H9 (cell line): ENCODE results near the gene CCDC57. TPM values are rescaled to one million over a fixed set of nuclear protein-coding genes. Genes with fewer than 3 reads are reported as not detected.

ENCODE experiments used
- DNase-seq: peaks from one replicate; pipeline ENCODE4 v3.0.0-alpha.2; 2017
- H2AFZ ChIP-seq: one replicate; pipeline ENCODE4 v1.6.1; 2013; ENCODE audit warnings: mild to moderate bottlenecking, low read length, control low read depth, moderate library complexity
- H2AK5ac ChIP-seq: 2 replicates; pipeline ENCODE4 v1.6.1; 2013; ENCODE audit warnings: low read length, control low read depth, mixed read lengths; ENCODE audit not compliant: insufficient read length
- H2BK120ac ChIP-seq: one replicate; pipeline ENCODE4 v1.6.1; 2013; ENCODE audit warnings: low read depth, mild to moderate bottlenecking, low read length, control low read depth, inconsistent platforms; ENCODE audit not compliant: poor library complexity, severe bottlenecking
- H2BK12ac ChIP-seq: 2 replicates; pipeline ENCODE4 v1.6.1; 2013; ENCODE audit warnings: low read length, control low read depth, mixed read lengths, low read depth; ENCODE audit not compliant: insufficient read length
- H2BK15ac ChIP-seq: 2 replicates; pipeline ENCODE4 v1.6.1; 2013; ENCODE audit warnings: low read depth, low read length, control low read depth
- H2BK20ac ChIP-seq: one replicate; pipeline ENCODE4 v1.6.1; 2013; ENCODE audit warnings: low read depth, mild to moderate bottlenecking, low read length, control low read depth, inconsistent platforms; ENCODE audit not compliant: poor library complexity, severe bottlenecking
- H2BK5ac ChIP-seq: 2 replicates; pipeline ENCODE4 v1.6.1; 2013; ENCODE audit warnings: low read length, control low read depth, mixed read lengths; ENCODE audit not compliant: insufficient read length
- H3K14ac ChIP-seq: 2 replicates; pipeline ENCODE4 v1.6.1; 2013; ENCODE audit warnings: low read length, control low read depth; ENCODE audit not compliant: insufficient read depth
- H3K18ac ChIP-seq: 2 replicates; pipeline ENCODE4 v1.6.1; 2013; ENCODE audit warnings: low read depth, mild to moderate bottlenecking, mixed read lengths, low read length, control low read depth; ENCODE audit not compliant: insufficient read length
- H3K23ac ChIP-seq: 2 replicates; pipeline ENCODE4 v1.6.1; 2013; ENCODE audit warnings: low read length, control low read depth, mixed read lengths, low read depth; ENCODE audit not compliant: insufficient read length
- H3K23me2 ChIP-seq: 2 replicates; pipeline ENCODE4 v1.6.1; 2013; ENCODE audit warnings: low read depth, mild to moderate bottlenecking, mixed read lengths, low read length, control low read depth; ENCODE audit not compliant: insufficient read length, poor library complexity, severe bottlenecking
- H3K27ac ChIP-seq: 2 replicates; pipeline ENCODE4 v1.5.1; 2013; ENCODE audit warnings: low read length, control low read depth, mixed read lengths, low read depth; ENCODE audit not compliant: insufficient read length
- H3K27me3 ChIP-seq: 2 replicates; pipeline ENCODE4 v1.6.1; 2013; ENCODE audit warnings: low read length, control low read depth, inconsistent platforms; ENCODE audit not compliant: insufficient read depth
- H3K4ac ChIP-seq: 2 replicates; pipeline ENCODE4 v1.6.1; 2013; ENCODE audit warnings: low read depth, mild to moderate bottlenecking, control low read depth, inconsistent platforms, low read length, moderate library complexity
- H3K4me1 ChIP-seq: 2 replicates; pipeline ENCODE4 v1.6.1; 2013; ENCODE audit warnings: low read length, control low read depth, inconsistent platforms; ENCODE audit not compliant: insufficient read depth
- H3K4me2 ChIP-seq: 2 replicates; pipeline ENCODE4 v1.6.1; 2013; ENCODE audit warnings: low read length, control low read depth, mixed read lengths; ENCODE audit not compliant: insufficient read length, insufficient read depth
- H3K56ac ChIP-seq: 2 replicates; pipeline ENCODE4 v1.6.1; 2013; ENCODE audit warnings: low read depth, mild to moderate bottlenecking, mixed read lengths, low read length, control low read depth; ENCODE audit not compliant: insufficient read length
- H3K79me1 ChIP-seq: 2 replicates; pipeline ENCODE4 v1.6.1; 2013; ENCODE audit warnings: low read depth, mild to moderate bottlenecking, moderate library complexity, low read length, control low read depth, inconsistent platforms; ENCODE audit not compliant: insufficient read depth, poor library complexity, severe bottlenecking
- H3K79me2 ChIP-seq: 2 replicates; pipeline ENCODE4 v1.6.1; 2013; ENCODE audit warnings: low read length, control low read depth, inconsistent platforms; ENCODE audit not compliant: insufficient read depth
- H3K9ac ChIP-seq: 2 replicates; pipeline ENCODE4 v1.6.1; 2013; ENCODE audit warnings: low read length, control low read depth, mixed read lengths; ENCODE audit not compliant: insufficient read length; ENCODE audit errors: extremely low read depth
- H3K9me3 ChIP-seq: one replicate; pipeline ENCODE4 v1.6.1; 2013; ENCODE audit warnings: low read depth, low read length, inconsistent platforms; ENCODE audit not compliant: control insufficient read depth
- H3T11ph ChIP-seq: one replicate; pipeline ENCODE4 v1.6.1; 2013; ENCODE audit warnings: mild to moderate bottlenecking, low read length, control low read depth, inconsistent platforms
- H4K20me1 ChIP-seq: one replicate; pipeline ENCODE4 v1.6.1; 2013; ENCODE audit not compliant: control insufficient read depth, insufficient read length, insufficient read depth
- H4K5ac ChIP-seq: 2 replicates; pipeline ENCODE4 v1.6.1; 2013; ENCODE audit warnings: low read depth, mild to moderate bottlenecking, mixed read lengths, low read length, control low read depth; ENCODE audit not compliant: insufficient read length
- H4K8ac ChIP-seq: replicated peaks from 2 replicates; pipeline ENCODE4 v1.6.1; 2013; ENCODE audit warnings: low read length, control low read depth, mixed read lengths, low read depth; ENCODE audit not compliant: insufficient read length
- H4K91ac ChIP-seq: 2 replicates; pipeline ENCODE4 v1.6.1; 2013; ENCODE audit warnings: low read depth, mild to moderate bottlenecking, moderate library complexity, mixed read lengths, low read length, control low read depth; ENCODE audit not compliant: insufficient read length
- H3K27ac Mint-ChIP-seq, 3 experiments: 2 replicates in 2 of 3; 3 replicates in 1 of 3; pipeline ENCODE4 v1.8.0; 2020 to 2021; ENCODE audit warnings: mixed read lengths in 3 of 3, mild to moderate bottlenecking in 1 of 3, moderate library complexity in 1 of 3
- H3K27me3 Mint-ChIP-seq: 2 replicates; pipeline ENCODE4 v1.8.0; 2021; ENCODE audit warnings: low read depth, mild to moderate bottlenecking, moderate library complexity, mixed read lengths
- H3K36me3 Mint-ChIP-seq, 3 experiments: 2 replicates in 2 of 3; 3 replicates in 1 of 3; pipeline ENCODE4 v1.8.0; 2020 to 2021; ENCODE audit warnings: low read depth in 3 of 3, mixed read lengths in 3 of 3; ENCODE audit not compliant: insufficient read depth in 1 of 3
- H3K4me1 Mint-ChIP-seq, 2 experiments: 2 replicates each; pipeline ENCODE4 v1.8.0; 2020; ENCODE audit warnings: mixed read lengths in 2 of 2
- H3K4me3 Mint-ChIP-seq, 2 experiments: 2 replicates in 1 of 2; 3 replicates in 1 of 2; pipeline ENCODE4 v1.8.0; 2020 to 2021; ENCODE audit warnings: mild to moderate bottlenecking in 2 of 2, mixed read lengths in 2 of 2, moderate library complexity in 1 of 2
- H3K9me3 Mint-ChIP-seq, 2 experiments: 2 replicates in 1 of 2; 3 replicates in 1 of 2; pipeline ENCODE4 v1.8.0; 2020; ENCODE audit warnings: mild to moderate bottlenecking in 2 of 2, mixed read lengths in 2 of 2, moderate library complexity in 1 of 2
- WGBS: extraction: QIAGEN DNeasy Blood & Tissue Kit; methylation state at CpG from one replicate; pipeline ENCODE4 v1.1.7; 2013; ENCODE audit warnings: missing lambda C conversion rate, low lambda C conversion rate, mixed read lengths; ENCODE audit not compliant: insufficient read length; ENCODE audit errors: extremely low coverage; 5-methylcytosine and 5-hydroxymethylcytosine counted together
- total RNA-seq: library from RNA; stranded (reverse); gene quantifications from 2 replicates; pipeline ENCODE4 v1.2.1, GENCODE V29; 2021
- TF ChIP-seq, protein P1 (sequence below): fragments of 200-600 bp; sonication (generic); conservative IDR thresholded peaks from 3 replicates; pipeline ENCODE4 v1.8.0; 2021; ENCODE audit warnings: antibody characterized with exemption, mild to moderate bottlenecking

The CCDC57 gene
- total RNA-seq, 1 experiment from 2014 or later, result 11.0 TPM

DNA sequence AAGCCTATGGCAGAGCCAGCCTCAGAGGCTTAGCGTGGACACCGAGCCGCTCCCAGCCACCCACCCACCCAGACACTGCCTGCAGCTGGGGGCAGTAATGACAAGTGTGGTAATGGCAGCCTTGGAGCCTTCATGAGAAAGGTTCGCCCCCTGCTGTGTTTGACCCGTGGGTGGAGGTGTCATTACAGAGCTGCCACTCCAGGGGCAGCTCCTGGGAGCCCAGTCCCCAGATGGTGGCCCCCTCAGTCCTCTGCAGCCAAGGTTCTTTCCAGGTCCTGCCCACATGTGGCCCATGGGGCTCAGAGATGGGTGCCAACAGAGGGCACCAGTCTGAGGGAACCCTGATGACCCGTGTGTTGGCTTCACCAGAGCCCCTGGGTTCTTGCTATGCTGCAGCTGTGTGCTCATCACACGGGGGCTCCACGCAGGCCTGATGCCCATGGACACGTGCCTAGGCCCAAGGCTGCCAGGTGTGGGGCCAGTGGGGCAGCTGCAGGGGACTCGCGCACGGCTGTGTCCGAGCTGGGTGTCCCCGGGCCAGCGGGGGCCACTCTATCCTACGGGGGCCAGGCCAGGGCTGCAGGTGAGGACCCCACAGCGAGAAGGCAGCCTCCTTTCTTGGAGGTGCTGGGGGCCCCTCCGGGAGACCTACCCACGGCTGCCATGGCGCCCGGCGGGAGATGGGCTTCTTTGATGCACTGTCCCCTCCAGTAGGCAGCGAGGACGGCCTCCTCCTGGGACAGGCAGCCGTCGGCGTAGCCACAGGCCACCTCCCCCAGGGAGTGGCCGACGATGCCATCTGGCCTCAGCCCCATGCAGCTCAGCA, 122.7 kb downstream of the CCDC57 start:
- H3K4ac ChIP-seq, result no peak overlapping the region
- H3K56ac ChIP-seq, result no peak overlapping the region
- no peak overlapping the region for H3K14ac ChIP-seq
- no peak overlapping the region for H2BK20ac ChIP-seq
- H2AFZ ChIP-seq, result no peak overlapping the region
- H3K18ac ChIP-seq, result no peak overlapping the region
- Mint-ChIP-seq H3K9me3 (no peaks in the 10 kb centered on the region), H3K27me3 (no peaks in the 10 kb centered on the region), H3K4me3 (no peak overlapping the region), H3K4me1 (no peaks in the 10 kb centered on the region), H3K36me3 (peaks cover 21 to 69% (median 56%) of the 10 kb centered on the region in 3 experiments; a peak in 6 of 7 replicates), H3K27ac (no peak overlapping the region)
- no peak overlapping the region for H4K91ac ChIP-seq
- no peak overlapping the region for H3K23ac ChIP-seq
- no peaks in the 10 kb centered on the region for H4K20me1 ChIP-seq
- H2BK15ac ChIP-seq, result no peak overlapping the region
- no peak overlapping the region for H3T11ph ChIP-seq
- H3K79me2 ChIP-seq, result no peaks in the 10 kb centered on the region
- no peak overlapping the region for H3K4me2 ChIP-seq
- H3K27ac ChIP-seq, result no peak overlapping the region
- no peaks in the 10 kb centered on the region for H3K23me2 ChIP-seq
- H3K27me3 ChIP-seq, result no peaks in the 10 kb centered on the region
- no peak overlapping the region for H2BK12ac ChIP-seq
- no peaks in the 10 kb centered on the region for H3K9me3 ChIP-seq
- no CpG with 5 or more reads among the region's 29 CpGs for WGBS
- peaks cover 6% of the 10 kb centered on the region for H3K79me1 ChIP-seq
- DNase-seq, result no peak
- H3K4me1 ChIP-seq, result no peaks in the 10 kb centered on the region
- no peak overlapping the region for H2AK5ac ChIP-seq
- no peak overlapping the region for H2BK120ac ChIP-seq
- no peak overlapping the region for H4K5ac ChIP-seq
- no peak overlapping the region for H2BK5ac ChIP-seq
- H3K9ac ChIP-seq, result no peak overlapping the region
- H4K8ac ChIP-seq, result no peak overlapping the region
- TF ChIP-seq, protein P1, sequence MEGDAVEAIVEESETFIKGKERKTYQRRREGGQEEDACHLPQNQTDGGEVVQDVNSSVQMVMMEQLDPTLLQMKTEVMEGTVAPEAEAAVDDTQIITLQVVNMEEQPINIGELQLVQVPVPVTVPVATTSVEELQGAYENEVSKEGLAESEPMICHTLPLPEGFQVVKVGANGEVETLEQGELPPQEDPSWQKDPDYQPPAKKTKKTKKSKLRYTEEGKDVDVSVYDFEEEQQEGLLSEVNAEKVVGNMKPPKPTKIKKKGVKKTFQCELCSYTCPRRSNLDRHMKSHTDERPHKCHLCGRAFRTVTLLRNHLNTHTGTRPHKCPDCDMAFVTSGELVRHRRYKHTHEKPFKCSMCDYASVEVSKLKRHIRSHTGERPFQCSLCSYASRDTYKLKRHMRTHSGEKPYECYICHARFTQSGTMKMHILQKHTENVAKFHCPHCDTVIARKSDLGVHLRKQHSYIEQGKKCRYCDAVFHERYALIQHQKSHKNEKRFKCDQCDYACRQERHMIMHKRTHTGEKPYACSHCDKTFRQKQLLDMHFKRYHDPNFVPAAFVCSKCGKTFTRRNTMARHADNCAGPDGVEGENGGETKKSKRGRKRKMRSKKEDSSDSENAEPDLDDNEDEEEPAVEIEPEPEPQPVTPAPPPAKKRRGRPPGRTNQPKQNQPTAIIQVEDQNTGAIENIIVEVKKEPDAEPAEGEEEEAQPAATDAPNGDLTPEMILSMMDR, result no peak
